Body of pancreas (tissue), 4 donors: ENCODE data around the gene SLC22A15. TPM values are rescaled to one million over a fixed set of nuclear protein-coding genes. Genes with fewer than 3 reads are reported as not detected.

Experiments
- ATAC-seq: fragments of 150-250 bp; one replicate; pipeline ENCODE4 v1.9.1; 2016
- DNase-seq, 4 donors: peaks; one replicate each; pipeline ENCODE4 v3.0.0-alpha.2; 2019
- H3K27ac ChIP-seq, 4 donors: fragments of 200-600 bp; sonication (generic); 1 replicate in 3 of 4; 2 replicates in 1 of 4; pipeline versions ENCODE4 v1.5.1 to v1.6.1; 2016 to 2019; ENCODE audit warnings: mild to moderate bottlenecking in 1 of 4, mixed read lengths in 1 of 4, moderate library complexity in 1 of 4
- H3K27me3 ChIP-seq, 2 donors: fragments of 200-600 bp; sonication (generic); one replicate each; pipeline ENCODE4 v1.6.0; 2016; ENCODE audit warnings: mild to moderate bottlenecking in 1 of 2
- H3K36me3 ChIP-seq, 2 donors: fragments of 200-600 bp; sonication (generic); replicated peaks in 1 of 2; 2 replicates each; pipeline ENCODE4 v1.5.1; 2016; ENCODE audit warnings: low read depth in 2 of 2; ENCODE audit not compliant: insufficient read depth in 1 of 2
- H3K4me1 ChIP-seq: fragments of 200-600 bp; sonication (generic); one replicate; pipeline ENCODE4 v1.6.0; 2016
- H3K4me3 ChIP-seq, 2 donors: fragments of 200-600 bp; sonication (generic); 1 replicate in 1 of 2; 2 replicates in 1 of 2; pipeline ENCODE4 v1.5.1; 2016 to 2019
- H3K9me3 ChIP-seq, 3 donors: fragments of 200-600 bp; sonication (generic); 1 replicate in 2 of 3; 2 replicates in 1 of 3; pipeline ENCODE4 v1.5.1; 2016
- CTCF ChIP-seq, 7 experiments: fragments of 450-650 bp in 4 of 7; fragments of 200-600 bp in 3 of 7; sonication (generic) in 3 of 7; IDR thresholded peaks; one replicate each; pipeline ENCODE4 v1.5.1; 2016 to 2019; ENCODE audit warnings: antibody characterized with exemption in 7 of 7
- POLR2A ChIP-seq, 3 donors: fragments of 450-650 bp; IDR thresholded peaks; one replicate each; pipeline ENCODE4 v1.6.1; 2016; ENCODE audit warnings: antibody characterized with exemption in 3 of 3, mild to moderate bottlenecking in 2 of 3
- WGBS, 2 donors: methylation state at CpG; one replicate each; pipeline ENCODE4 v1.1.5; 2017; 5-methylcytosine and 5-hydroxymethylcytosine counted together
- intact Hi-C: fragments of 100-400 bp; cut with DNase I; formaldehyde crosslinking; loops from one replicate; pipeline ENCODE4 v1.15.1; 2023
- total RNA-seq, 2 donors: library from RNA; depleted of rRNA; stranded (reverse); fragments of >200 nt; gene quantifications; one replicate each; pipeline ENCODE4 v1.1.0, GENCODE V29; 2016

SLC22A15 gene
- total RNA-seq, 2 donors from 2014 or later, result 7.9 to 8.8 TPM

- no peaks in the 10 kb centered on the region for H3K9me3 ChIP-seq
- H3K4me1 ChIP-seq, result no peaks in the 10 kb centered on the region
- H3K27ac ChIP-seq, result no peak overlapping the region
- H3K4me3 ChIP-seq, result no peak overlapping the region
- TF ChIP-seq CTCF (IDR thresholded peaks at IDR 0.05) (no peak), POLR2A (IDR thresholded peaks at IDR 0.05) (no peak)
- intact Hi-C loops, result no loop called here
- no peaks in the 10 kb centered on the region for H3K36me3 ChIP-seq
- H3K27me3 ChIP-seq, result no peaks in the 10 kb centered on the region
- 77 to 85% methylated on average over 4 of the region's 4 CpGs for WGBS, 2 donors
- no peak for ATAC-seq
- DNase-seq, result no peak
Measured at GRCh38 chr1:116107371-116107770, 131.1 kb downstream of the SLC22A15 start.

- Histone ChIP-seq H3K27me3 (no peaks in the 10 kb centered on the region), H3K4me3 (no peak within 1 kb of the TSS), H3K4me1 (no peaks in the 10 kb centered on the region), H3K36me3 (no peaks in the 10 kb centered on the region), H3K9me3 (no peaks in the 10 kb centered on the region), H3K27ac (peak within 1 kb of the TSS in 3 of 4 donors; percentile 17 to 46 (median 44))
- 53 to 56% methylated on average over 12 of the region's 12 CpGs for whole genome bisulfite sequencing, 2 donors
- intact Hi-C loops, result no loop called here
- DNase-seq (no peak), ATAC-seq (peak; percentile 68)
- TF ChIP-seq CTCF (IDR thresholded peaks at IDR 0.05), result no peak
- no peak for TF ChIP-seq POLR2A (IDR thresholded peaks at IDR 0.05)
Measured at GRCh38 chr1:116110567-116111523, 134.5 kb downstream of the SLC22A15 start, which contains the start of gene MAB21L3. Gene MAB21L3 (plus strand): TSS chr1:116111399. CDS start chr1:116112616, 1,217 bp downstream.

- peak; percentile 18 for ATAC-seq
- Histone ChIP-seq H3K27ac (peak overlapping the region in 2 of 4 donors; percentile 28 to 46), H3K27me3 (no peaks in the 10 kb centered on the region), H3K4me3 (no peak overlapping the region), H3K9me3 (no peaks in the 10 kb centered on the region), H3K4me1 (no peaks in the 10 kb centered on the region), H3K36me3 (no peaks in the 10 kb centered on the region)
- TF ChIP-seq POLR2A (IDR thresholded peaks at IDR 0.05) (no peak), CTCF (IDR thresholded peaks at IDR 0.05) (peak in 1 of 7 experiments; percentile 35)
- WGBS, 2 donors, result 43 to 51% methylated on average over 11 of the region's 11 CpGs
- intact Hi-C loops, result no loop called here
- no peak for DNase-seq
Measured at GRCh38 chr1:116111524-116112021, 135.3 kb downstream of the SLC22A15 start.

- TF ChIP-seq POLR2A (IDR thresholded peaks at IDR 0.05), result no peak
- no peak for TF ChIP-seq CTCF (IDR thresholded peaks at IDR 0.05)
- intact Hi-C loops, result no loop called here
- no peaks in the 10 kb centered on the region for H3K4me1 ChIP-seq
- H3K36me3 ChIP-seq, result no peaks in the 10 kb centered on the region
- H3K27me3 ChIP-seq, result no peaks in the 10 kb centered on the region
- 76 to 80% methylated on average over 4 of the region's 4 CpGs for whole genome bisulfite sequencing, 2 donors
- no peaks in the 10 kb centered on the region for H3K9me3 ChIP-seq
- ATAC-seq (no peak), DNase-seq (no peak)
- no peak overlapping the region for H3K4me3 ChIP-seq
- no peak overlapping the region for H3K27ac ChIP-seq
Measured at GRCh38 chr1:116112388-116113140, 136.3 kb downstream of the SLC22A15 start.
